SK-N-DZ (cell line): Measurements from ENCODE around the gene C19orf44. TPM values are rescaled to one million over a fixed set of nuclear protein-coding genes. Genes with fewer than 3 reads are reported as not detected.
"Not testable (repeated sequence)": the region's sequence is repeated elsewhere in the genome, so short reads cannot be mapped to it uniquely, and the experiment has no call there.

ENCODE experiments used
- DNase-seq: peaks from one replicate; pipeline ENCODE4 v3.0.0-alpha.2; 2015; ENCODE audit warnings: low spot score
- polyA plus RNA-seq, 2 experiments: library from polyadenylated mRNA; depleted of rRNA; stranded (reverse); fragments of >200 nt; gene quantifications; 2 replicates each; pipeline ENCODE4 v1.2.3, GENCODE V29; 2014

C19orf44 gene
- 3.1 and 5.9 TPM in 2 replicates for polyA plus RNA-seq (2014; cell fraction: cytosol; rRNA removed)
- 6.7 and 7.9 TPM in 2 replicates for polyA plus RNA-seq (2014; cell fraction: nucleus; rRNA removed)

DNA sequence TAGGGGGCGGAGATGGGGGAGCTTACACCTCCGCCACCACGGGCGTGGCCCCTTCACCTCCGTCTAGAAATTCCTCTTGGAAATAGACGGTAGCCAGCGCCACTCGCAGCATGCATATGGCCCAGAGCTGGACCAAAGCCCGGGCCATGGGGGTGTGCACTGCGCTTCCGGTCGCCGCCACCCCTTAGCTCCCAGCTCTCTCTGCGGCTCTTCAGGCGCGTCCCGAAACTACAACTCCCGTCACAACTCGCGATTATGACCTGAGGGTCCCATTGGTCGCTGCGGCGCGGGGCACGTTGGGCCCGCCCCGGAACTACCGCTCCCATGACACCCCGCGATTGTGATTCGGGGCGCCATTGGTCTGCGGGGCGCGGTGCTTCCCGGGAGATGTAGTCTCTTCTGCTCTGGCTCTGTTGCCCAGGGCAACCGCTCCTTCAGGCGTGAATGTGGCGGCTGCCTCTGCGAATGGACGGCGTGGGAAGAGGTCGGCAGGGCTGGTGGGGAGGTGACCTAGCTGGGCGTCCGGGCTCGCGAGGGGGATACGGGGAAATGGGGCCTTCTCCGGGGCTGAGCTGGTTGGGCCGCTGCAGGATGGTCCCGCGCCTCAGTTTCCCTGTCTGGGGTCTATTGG lies at the start of gene C19orf44, which contains the start of gene CALR3:
Gene C19orf44, plus strand, starts transcription at position 413 of the 631 bp plus-strand sequence. CDS start 4,399 bp downstream, outside the sequence.
Gene CALR3, minus strand, starts transcription at position 186 of the 631 bp plus-strand sequence. Its CDS starts 38 bp downstream, at position 148.
- DNase-seq: peak; percentile 98

- DNase-seq: no peak
Measured at GRCh38 chr19:16446724-16447368, 49.3 kb upstream of the C19orf44 start.

DNA sequence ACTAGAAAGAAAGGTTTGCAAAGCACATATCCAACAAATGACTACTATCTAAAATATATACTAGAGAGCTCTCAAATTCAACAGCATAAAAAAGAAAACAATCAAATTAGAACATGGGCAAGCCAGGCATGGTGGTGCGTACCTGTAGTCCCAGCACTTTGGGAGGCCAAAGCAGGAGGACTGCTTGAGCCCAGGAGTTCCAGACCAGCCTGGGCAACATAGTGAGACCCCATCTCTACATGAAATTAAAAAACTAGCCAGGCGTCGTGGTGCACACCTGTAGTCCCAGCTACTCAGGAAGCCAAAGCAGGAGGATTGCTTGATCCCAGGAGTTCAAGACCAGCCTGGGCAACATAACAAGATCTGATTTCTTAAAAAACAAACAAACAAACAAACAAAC lies 47.3 kb upstream of the C19orf44 start:
- DNase-seq: not testable (repeated sequence)

GRCh38 chr19:16449330-16449961 lies 46.7 kb upstream of the C19orf44 start:
- no peak for DNase-seq

- DNase-seq: no peak
Measured at GRCh38 chr19:16452325-16452724, 43.9 kb upstream of the C19orf44 start.

GRCh38 chr19:16454351-16454918 lies 41.8 kb upstream of the C19orf44 start:
- DNase-seq: no peak

- no peak for DNase-seq
Measured at GRCh38 chr19:16455489-16455888, 40.7 kb upstream of the C19orf44 start.

GRCh38 chr19:16456652-16457194 lies 39.5 kb upstream of the C19orf44 start:
- no peak for DNase-seq

DNA sequence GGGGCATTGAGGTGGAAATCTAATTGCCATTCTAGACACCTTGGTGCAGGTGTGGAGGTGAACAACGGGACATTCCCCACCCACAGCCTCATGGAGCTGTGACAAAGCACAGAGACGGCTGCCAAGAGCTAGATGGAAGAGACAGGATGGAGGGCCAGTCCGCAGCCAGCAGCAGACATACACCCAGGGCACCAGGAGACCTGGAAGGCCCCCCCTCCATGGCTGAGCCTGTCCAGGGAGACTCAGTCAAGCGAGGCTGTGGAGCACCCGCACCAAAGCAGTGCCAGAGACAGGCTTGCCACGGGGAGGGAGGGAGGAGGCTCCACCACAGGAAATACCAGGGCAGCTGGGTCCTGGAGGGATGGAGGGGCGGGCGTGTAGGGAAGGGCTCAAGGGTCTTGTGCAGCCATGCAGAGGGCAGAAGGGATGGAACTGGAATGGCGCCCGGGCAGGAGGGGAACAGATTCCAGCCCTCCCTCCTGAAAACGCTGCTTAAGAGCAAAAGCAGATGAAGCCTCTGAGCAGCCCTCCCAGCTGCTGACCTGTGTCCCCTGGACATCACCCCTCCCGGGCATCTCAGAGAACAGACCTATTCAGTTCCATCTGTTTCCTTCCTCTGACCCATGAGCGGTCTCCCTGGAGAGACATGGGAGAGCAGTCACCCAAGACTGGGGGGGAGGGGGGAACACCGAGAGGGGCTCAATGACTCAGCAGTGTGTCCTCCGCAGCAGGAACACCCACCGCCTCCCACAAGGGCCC lies 38.8 kb upstream of the C19orf44 start:
- DNase-seq: peak; percentile 23

- no peak for DNase-seq
Measured at GRCh38 chr19:16457954-16458331, 38.3 kb upstream of the C19orf44 start.

- DNase-seq: no peak
Measured at GRCh38 chr19:16458391-16459341, 37.5 kb upstream of the C19orf44 start.

DNA sequence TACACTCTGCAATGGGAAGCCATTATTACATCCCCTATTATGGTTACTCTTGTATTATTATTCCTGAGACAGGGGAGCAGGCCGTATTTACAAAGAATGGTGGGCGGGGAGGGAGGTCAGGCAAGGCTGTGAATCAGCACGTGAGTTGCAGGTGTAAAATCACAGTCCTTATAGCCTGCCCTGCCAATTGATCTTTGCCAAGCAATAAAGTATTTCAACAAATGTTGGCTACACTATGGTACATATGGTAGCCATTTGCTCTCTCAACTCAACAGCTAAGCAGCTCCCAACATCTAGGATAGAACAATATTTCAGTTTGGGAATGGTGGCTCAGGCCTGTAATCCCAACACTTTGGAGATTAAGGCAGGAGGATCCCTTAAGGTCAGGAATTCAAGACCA lies 36.5 kb upstream of the C19orf44 start:
- no peak for DNase-seq

DNA sequence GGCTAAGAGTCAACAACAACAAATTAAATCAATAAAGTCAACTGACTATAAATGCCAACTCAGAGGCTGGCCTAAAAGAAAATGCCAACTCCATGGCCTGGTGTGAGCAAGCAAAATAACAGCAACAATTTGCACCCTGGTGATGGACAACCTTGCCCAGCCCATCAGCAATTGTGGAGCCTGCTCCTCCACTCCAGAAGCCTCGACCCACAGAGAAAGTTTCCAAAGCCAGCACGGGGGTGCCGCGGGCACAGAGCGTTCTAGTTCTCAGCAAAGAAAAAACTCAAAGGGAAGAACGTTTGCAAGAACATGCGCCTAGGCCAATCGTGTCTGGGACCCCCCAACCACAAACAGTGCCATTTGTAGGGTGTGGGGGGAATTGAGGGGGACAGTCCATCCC lies 35.7 kb upstream of the C19orf44 start:
- DNase-seq: no peak

GRCh38 chr19:16461630-16462051 lies 34.6 kb upstream of the C19orf44 start:
- DNase-seq: no peak

DNA sequence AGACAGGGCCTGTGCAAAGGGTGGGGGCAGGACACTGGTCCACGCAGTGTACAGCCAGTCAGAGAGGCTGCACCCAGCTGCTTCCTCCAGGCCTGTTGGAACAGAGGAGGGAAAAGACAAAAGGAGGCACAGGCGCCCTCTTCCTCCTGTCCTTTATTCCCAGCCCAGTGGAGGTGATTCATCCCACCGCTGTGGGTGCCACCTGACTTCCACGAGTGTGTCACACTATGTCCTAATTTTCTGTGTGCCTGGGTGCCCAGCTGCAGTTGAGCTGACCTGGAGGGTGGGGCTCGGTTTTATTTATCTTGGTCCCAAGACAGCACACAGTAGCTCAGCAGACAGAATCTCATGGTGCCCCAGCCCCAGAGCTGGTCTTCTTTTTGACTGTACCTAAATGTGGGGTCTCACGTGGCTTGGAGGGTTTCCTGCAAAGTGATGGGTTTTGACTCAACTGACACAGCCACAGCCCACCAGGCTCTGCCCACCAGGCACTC lies 33.4 kb upstream of the C19orf44 start:
- no peak for DNase-seq

DNA sequence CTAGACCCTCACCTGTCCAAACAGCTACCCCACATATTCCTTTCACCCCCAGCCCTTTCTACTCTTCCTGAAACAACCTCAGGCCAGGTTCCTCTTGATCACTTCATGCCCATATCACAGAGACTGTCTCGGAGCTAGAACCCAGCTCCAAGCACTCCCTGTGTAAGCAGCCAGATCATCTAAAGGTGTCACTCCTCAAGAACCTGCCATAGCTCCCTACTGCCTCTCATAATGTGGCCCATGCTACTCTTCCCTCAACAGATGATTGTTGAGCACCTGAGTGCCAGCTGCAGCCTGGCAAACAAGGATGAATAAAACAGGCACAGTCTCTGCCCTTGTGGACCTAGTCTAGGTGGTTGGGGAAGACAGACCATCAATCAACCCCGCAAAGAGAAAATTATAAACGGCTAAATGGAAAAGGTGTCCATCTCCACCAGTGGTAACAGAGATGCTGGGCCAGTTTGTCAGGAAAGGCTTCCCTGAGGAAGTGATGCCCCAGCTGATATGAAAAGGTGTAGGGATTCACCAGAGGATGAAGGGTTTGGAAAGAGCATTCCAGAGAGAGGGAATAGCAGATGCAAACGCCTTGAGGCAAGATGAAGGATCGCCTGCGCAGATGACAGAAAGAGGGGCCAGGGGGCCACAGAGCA lies 32.7 kb upstream of the C19orf44 start:
- no peak for DNase-seq

GRCh38 chr19:16463991-16464575 lies 32.1 kb upstream of the C19orf44 start:
- no peak for DNase-seq

DNA sequence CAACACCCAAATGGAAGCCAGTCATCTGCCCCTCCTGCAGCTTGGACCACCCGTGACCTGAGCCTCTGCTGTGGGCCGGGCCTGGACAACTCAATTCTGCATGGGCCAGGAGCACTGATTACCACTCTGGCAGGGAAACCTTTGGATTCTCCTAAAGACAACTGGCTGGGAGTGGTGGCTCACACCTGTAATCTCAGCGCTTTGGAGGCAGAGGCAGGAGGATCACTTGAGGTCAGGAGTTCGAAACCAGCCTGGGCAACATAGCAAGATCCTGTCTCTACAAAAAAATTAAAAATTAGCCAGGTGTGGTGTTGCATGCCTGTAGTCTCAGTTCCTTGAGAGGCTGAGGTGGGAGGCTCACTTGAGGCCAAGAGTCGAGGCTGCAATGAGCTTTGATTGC lies 31.0 kb upstream of the C19orf44 start:
- DNase-seq: no peak
